ENCODE results near the gene GFPT2.

The GFPT2 gene

DNA sequence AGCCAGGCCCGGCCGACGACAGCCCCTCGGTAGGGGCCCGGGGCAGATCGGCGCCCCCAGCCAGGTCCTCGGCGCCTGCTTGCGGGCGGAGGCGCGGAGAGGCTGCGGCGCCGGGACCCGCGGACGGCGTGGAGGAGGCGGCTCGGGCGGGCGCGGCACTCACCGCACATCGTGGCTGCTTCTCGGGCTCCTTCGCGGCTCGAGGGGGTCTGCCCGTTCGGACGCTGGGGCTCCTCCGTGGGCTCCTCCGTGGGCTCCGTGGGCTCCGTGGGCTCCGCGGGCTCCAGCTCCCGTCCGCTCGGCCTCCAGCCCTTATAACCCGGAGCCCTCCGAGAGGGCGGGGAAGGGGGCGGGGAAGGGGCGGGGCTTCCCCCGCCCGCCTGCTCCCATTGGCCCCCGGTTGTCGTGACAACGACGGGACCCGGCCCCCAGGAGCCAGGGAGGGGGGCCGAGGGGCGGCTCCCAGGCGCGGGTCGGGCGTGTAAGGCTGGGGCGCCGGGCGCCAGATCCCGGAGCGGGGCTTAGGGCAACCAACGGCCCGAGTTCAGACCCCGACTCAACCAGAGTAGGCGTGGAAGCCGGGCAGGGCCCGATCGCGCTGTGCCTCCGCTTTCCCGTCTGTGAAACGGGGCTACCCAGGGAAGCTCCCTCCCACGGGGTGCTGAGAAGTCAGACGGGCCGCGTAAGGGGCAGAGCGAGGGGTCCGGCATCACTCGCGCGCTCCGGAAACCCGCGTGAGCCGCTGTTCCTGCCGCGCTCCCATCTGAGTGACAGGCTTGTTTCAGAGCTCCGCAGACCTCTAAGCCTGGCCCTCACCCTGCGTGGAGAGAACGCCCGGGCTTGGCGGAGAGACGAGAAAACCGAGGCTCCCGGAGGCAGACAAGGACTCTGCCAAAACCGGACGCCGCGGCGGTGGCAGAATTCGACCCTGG is at the start of gene GFPT2:
Gene GFPT2 (minus strand): TSS at position 289 of the 932 bp plus-strand sequence. CDS start 119 bp downstream, at position 170.
- ATAC-seq (ENCODE audit: insufficient read depth, low read depth) (no peak), DNase-seq (no peak)
- H3K36me3 ChIP-seq (ENCODE audit: insufficient read depth, low read length) = no peaks in the 10 kb centered on the region
- H3K79me2 ChIP-seq (ENCODE audit: insufficient read depth, low read length) = no peaks in the 10 kb centered on the region
- H3K27ac ChIP-seq (ENCODE audit: low read length) = no peak within 1 kb of the TSS
- H3K4me2 ChIP-seq (ENCODE audit: insufficient read depth, low read length) = no peak within 1 kb of the TSS
- no peaks in the 10 kb centered on the region for H3K9me3 ChIP-seq (ENCODE audit: insufficient read depth, low read length, severe bottlenecking)
- H3K27me3 ChIP-seq (ENCODE audit: insufficient read depth, low read length, poor library complexity) = no peaks in the 10 kb centered on the region
- H3K9ac ChIP-seq (ENCODE audit: low read depth, low read length) = no peak within 1 kb of the TSS
- H2AFZ ChIP-seq (ENCODE audit: low read depth, low read length) = no peak within 1 kb of the TSS
- H3K4me1 ChIP-seq (ENCODE audit: insufficient read depth, low read length) = no peaks in the 10 kb centered on the region
- TF ChIP-seq, protein P1, sequence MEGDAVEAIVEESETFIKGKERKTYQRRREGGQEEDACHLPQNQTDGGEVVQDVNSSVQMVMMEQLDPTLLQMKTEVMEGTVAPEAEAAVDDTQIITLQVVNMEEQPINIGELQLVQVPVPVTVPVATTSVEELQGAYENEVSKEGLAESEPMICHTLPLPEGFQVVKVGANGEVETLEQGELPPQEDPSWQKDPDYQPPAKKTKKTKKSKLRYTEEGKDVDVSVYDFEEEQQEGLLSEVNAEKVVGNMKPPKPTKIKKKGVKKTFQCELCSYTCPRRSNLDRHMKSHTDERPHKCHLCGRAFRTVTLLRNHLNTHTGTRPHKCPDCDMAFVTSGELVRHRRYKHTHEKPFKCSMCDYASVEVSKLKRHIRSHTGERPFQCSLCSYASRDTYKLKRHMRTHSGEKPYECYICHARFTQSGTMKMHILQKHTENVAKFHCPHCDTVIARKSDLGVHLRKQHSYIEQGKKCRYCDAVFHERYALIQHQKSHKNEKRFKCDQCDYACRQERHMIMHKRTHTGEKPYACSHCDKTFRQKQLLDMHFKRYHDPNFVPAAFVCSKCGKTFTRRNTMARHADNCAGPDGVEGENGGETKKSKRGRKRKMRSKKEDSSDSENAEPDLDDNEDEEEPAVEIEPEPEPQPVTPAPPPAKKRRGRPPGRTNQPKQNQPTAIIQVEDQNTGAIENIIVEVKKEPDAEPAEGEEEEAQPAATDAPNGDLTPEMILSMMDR (IDR thresholded peaks at IDR 0.05; ENCODE audit: borderline replicate concordance, extremely low read depth, low read length, poor library complexity, severe bottlenecking) = no peak
- no peak for TF ChIP-seq EZH2 (IDR thresholded peaks at IDR 0.05; ENCODE audit: borderline replicate concordance, low read depth, low read length, severe bottlenecking)
- H3K4me3 ChIP-seq (ENCODE audit: low read depth in 1 of 2, low read length in 2 of 2) = no peak within 1 kb of the TSS
- H4K20me1 ChIP-seq (ENCODE audit: insufficient read depth, low read length) = no peaks in the 10 kb centered on the region

DNA sequence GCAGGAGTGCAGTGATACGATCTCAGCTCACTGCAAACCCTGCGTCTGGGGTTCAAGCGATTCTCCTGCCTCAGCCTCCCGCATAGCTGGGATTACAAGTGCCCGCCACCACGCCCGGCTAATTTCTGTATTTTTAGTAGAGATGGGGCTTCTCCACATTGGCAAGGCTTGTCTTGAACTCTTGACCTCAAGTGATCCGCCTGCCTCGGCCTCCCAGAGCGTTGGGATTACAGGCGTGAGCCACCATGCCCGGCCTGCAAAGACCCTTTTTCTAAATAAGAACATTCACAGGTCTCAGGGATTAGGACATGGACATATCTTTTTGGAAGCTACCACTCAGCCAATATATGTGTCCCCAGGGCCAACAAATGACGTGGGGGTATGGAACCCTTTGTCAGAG is 49.6 kb upstream of the GFPT2 start:
- Histone ChIP-seq H3K27me3 (ENCODE audit: insufficient read depth, low read length, poor library complexity) (peaks cover 2% of the 10 kb centered on the region), H3K9ac (ENCODE audit: low read depth, low read length) (no peak overlapping the region), H3K4me1 (ENCODE audit: insufficient read depth, low read length) (no peaks in the 10 kb centered on the region), H4K20me1 (ENCODE audit: insufficient read depth, low read length) (no peaks in the 10 kb centered on the region), H3K36me3 (ENCODE audit: insufficient read depth, low read length) (no peaks in the 10 kb centered on the region), H3K27ac (ENCODE audit: low read length) (no peak overlapping the region), H3K9me3 (ENCODE audit: insufficient read depth, low read length, severe bottlenecking) (no peaks in the 10 kb centered on the region), H3K4me3 (ENCODE audit: low read depth in 1 of 2, low read length in 2 of 2) (no peak overlapping the region), H3K79me2 (ENCODE audit: insufficient read depth, low read length) (no peaks in the 10 kb centered on the region), H3K4me2 (ENCODE audit: insufficient read depth, low read length) (no peak overlapping the region), H2AFZ (ENCODE audit: low read depth, low read length) (no peak overlapping the region)
- ATAC-seq (ENCODE audit: insufficient read depth, low read depth) (no peak), DNase-seq (no peak)
- TF ChIP-seq EZH2 (IDR thresholded peaks at IDR 0.05; ENCODE audit: borderline replicate concordance, low read depth, low read length, severe bottlenecking) = no peak
- TF ChIP-seq, protein P1 (IDR thresholded peaks at IDR 0.05; ENCODE audit: borderline replicate concordance, extremely low read depth, low read length, poor library complexity, severe bottlenecking) = no peak

DNA sequence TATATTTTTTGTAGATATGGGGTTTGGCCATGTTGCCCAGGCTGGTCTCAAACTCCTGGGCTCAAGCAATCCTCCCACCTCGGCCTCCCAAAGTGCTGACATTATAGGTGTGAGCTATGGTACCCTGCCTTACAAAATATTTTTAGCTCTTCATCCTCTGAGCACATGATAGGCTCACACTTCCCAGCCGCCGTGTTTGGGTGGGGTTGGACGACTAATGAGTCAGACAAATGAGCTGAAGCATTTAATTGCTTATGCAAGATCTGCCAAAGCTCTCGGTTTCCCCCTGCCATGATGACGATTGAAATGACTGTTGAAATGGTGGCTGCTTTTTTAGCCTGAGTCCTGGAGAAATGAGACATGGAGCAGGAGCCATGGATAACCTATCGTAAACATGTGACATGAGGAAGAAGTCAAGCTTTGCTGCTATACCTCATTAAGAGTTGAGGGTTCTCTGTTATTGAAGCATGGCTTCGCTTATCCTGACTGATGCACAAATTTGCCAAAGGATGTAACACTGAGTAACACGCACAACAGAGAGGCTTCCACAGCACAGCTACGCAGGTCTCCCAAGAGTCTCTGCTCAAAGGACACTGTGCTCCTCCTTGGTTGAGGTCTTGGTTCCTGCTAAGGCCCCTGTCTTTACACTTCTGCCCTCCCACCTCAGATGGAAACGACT is 48.2 kb upstream of the GFPT2 start:
- H3K4me2 ChIP-seq (ENCODE audit: insufficient read depth, low read length) = no peak overlapping the region
- no peak overlapping the region for H3K4me3 ChIP-seq (ENCODE audit: low read depth in 1 of 2, low read length in 2 of 2)
- no peak overlapping the region for H3K27ac ChIP-seq (ENCODE audit: low read length)
- no peaks in the 10 kb centered on the region for H3K79me2 ChIP-seq (ENCODE audit: insufficient read depth, low read length)
- ATAC-seq (ENCODE audit: insufficient read depth, low read depth) = no peak
- no peak for DNase-seq
- no peaks in the 10 kb centered on the region for H4K20me1 ChIP-seq (ENCODE audit: insufficient read depth, low read length)
- H3K36me3 ChIP-seq (ENCODE audit: insufficient read depth, low read length) = no peaks in the 10 kb centered on the region
- TF ChIP-seq, protein P1 (IDR thresholded peaks at IDR 0.05; ENCODE audit: borderline replicate concordance, extremely low read depth, low read length, poor library complexity, severe bottlenecking) = no peak
- no peak for TF ChIP-seq EZH2 (IDR thresholded peaks at IDR 0.05; ENCODE audit: borderline replicate concordance, low read depth, low read length, severe bottlenecking)
- no peaks in the 10 kb centered on the region for H3K9me3 ChIP-seq (ENCODE audit: insufficient read depth, low read length, severe bottlenecking)
- H3K27me3 ChIP-seq (ENCODE audit: insufficient read depth, low read length, poor library complexity) = peaks cover 2% of the 10 kb centered on the region
- no peak overlapping the region for H2AFZ ChIP-seq (ENCODE audit: low read depth, low read length)
- H3K4me1 ChIP-seq (ENCODE audit: insufficient read depth, low read length) = no peaks in the 10 kb centered on the region
- H3K9ac ChIP-seq (ENCODE audit: low read depth, low read length) = no peak overlapping the region

Measured in DND-41 (cell line).